Caco-2 (cell line): ENCODE data around the gene METTL2B. TPM values are rescaled to one million over a fixed set of nuclear protein-coding genes. Genes with fewer than 3 reads are reported as not detected.
"Not testable (repeated sequence)": the region's sequence is repeated elsewhere in the genome, so short reads cannot be mapped to it uniquely, and the experiment has no call there.

Source experiments
- BruUV-seq: library from RNA; stranded (reverse); fragments of 400-500 nt; replicated peaks from 2 replicates; lab custom pipeline; 2021; lab: Mats Ljungman, UMichigan
- CTCF ChIA-PET: fragments of 300-600 bp; sonication (Branson Sonifier 250); formaldehyde crosslinking; loops from one replicate; lab custom pipeline; 2022; ENCODE audit warnings: antibody characterized with exemption; lab: Charles Lee
- POLR2A ChIA-PET: fragments of 300-600 bp; sonication (Branson Sonifier 250); formaldehyde crosslinking; loops from one replicate; lab custom pipeline; 2022; ENCODE audit warnings: antibody characterized with exemption; lab: Charles Lee
- DNase-seq, 2 experiments: peaks; one replicate each; pipeline versions ENCODE4 v3.0.0 to v3.0.0-alpha.2; 2020 to 2022
- H3K27me3 ChIP-seq: replicated peaks from 2 replicates; pipeline ENCODE4 v1.6.0; 2011; ENCODE audit warnings: low read length; ENCODE audit not compliant: control insufficient read depth, insufficient read depth
- H3K36me3 ChIP-seq: 2 replicates; pipeline ENCODE4 v1.5.1; 2011; ENCODE audit warnings: low read length; ENCODE audit not compliant: control insufficient read depth, insufficient read depth
- H3K4me1 ChIP-seq: fragments of 250-450 bp; sonication (Bioruptor Pico); 2 replicates; pipeline ENCODE4 v1.5.1; 2020; ENCODE audit warnings: mild to moderate bottlenecking
- H3K4me3 ChIP-seq: 2 replicates; pipeline ENCODE4 v1.5.1; 2011; ENCODE audit warnings: low read depth, mild to moderate bottlenecking, control low read depth, low read length
- H3K9me3 ChIP-seq: fragments of 250-450 bp; sonication (Bioruptor Pico); 2 replicates; pipeline ENCODE4 v1.5.1; 2020; ENCODE audit warnings: mild to moderate bottlenecking, moderate library complexity
- H3K27ac Mint-ChIP-seq: one replicate; pipeline ENCODE4 v1.8.0; 2022; ENCODE audit warnings: mixed read lengths; ENCODE audit not compliant: unreplicated experiment
- H3K27me3 Mint-ChIP-seq: one replicate; pipeline ENCODE4 v1.8.0; 2022; ENCODE audit warnings: mixed read lengths; ENCODE audit not compliant: insufficient read depth, unreplicated experiment
- H3K36me3 Mint-ChIP-seq: one replicate; pipeline ENCODE4 v1.8.0; 2022; ENCODE audit warnings: mild to moderate bottlenecking, mixed read lengths; ENCODE audit not compliant: insufficient read depth, unreplicated experiment
- H3K4me1 Mint-ChIP-seq: one replicate; pipeline ENCODE4 v1.8.0; 2022; ENCODE audit warnings: low read depth, mixed read lengths; ENCODE audit not compliant: unreplicated experiment
- H3K4me3 Mint-ChIP-seq: one replicate; pipeline ENCODE4 v1.8.0; 2022; ENCODE audit warnings: mild to moderate bottlenecking, moderate library complexity, mixed read lengths; ENCODE audit not compliant: unreplicated experiment
- H3K9me3 Mint-ChIP-seq: one replicate; pipeline ENCODE4 v1.8.0; 2022; ENCODE audit warnings: mixed read lengths; ENCODE audit not compliant: unreplicated experiment
- intact Hi-C: fragments of 100-400 bp; cut with micrococcal nuclease; formaldehyde crosslinking; loops from one replicate; pipeline ENCODE4 v1.10.0; 2022; ENCODE audit not compliant: unreplicated experiment
- total RNA-seq: library from RNA; stranded (reverse); gene quantifications from 2 replicates; pipeline ENCODE4 v1.2.3, GENCODE V29; 2022

The METTL2B gene
- total RNA-seq, 1 experiment from 2014 or later = 39.0 TPM

- BruUV-seq, H3K9me3 Mint-ChIP-seq, H3K4me1 ChIP-seq, H3K4me3 Mint-ChIP-seq, intact Hi-C loops, H3K4me3 ChIP-seq, H3K36me3 ChIP-seq, H3K27ac Mint-ChIP-seq, H3K4me1 Mint-ChIP-seq, CTCF ChIA-PET, POLR2A ChIA-PET, H3K9me3 ChIP-seq, DNase-seq, H3K27me3 ChIP-seq, H3K27me3 Mint-ChIP-seq: not testable (repeated sequence)
- peaks cover 13% of the 10 kb centered on the region for H3K36me3 Mint-ChIP-seq
Observed at GRCh38 chr7:128506819-128507218, 30.3 kb downstream of the METTL2B start.

- intact Hi-C loops, H3K4me3 Mint-ChIP-seq, POLR2A ChIA-PET, H3K4me1 ChIP-seq, H3K9me3 ChIP-seq, H3K27ac Mint-ChIP-seq, BruUV-seq, CTCF ChIA-PET, DNase-seq, H3K9me3 Mint-ChIP-seq, H3K27me3 ChIP-seq, H3K4me3 ChIP-seq, H3K4me1 Mint-ChIP-seq, H3K27me3 Mint-ChIP-seq, H3K36me3 ChIP-seq, H3K36me3 Mint-ChIP-seq: not testable (repeated sequence)
Observed at GRCh38 chr7:128507321-128507993, 30.9 kb downstream of the METTL2B start.

- POLR2A ChIA-PET, intact Hi-C loops, DNase-seq, H3K27me3 Mint-ChIP-seq, H3K4me3 ChIP-seq, H3K4me1 ChIP-seq, H3K36me3 ChIP-seq, BruUV-seq, H3K9me3 ChIP-seq, H3K27ac Mint-ChIP-seq, H3K36me3 Mint-ChIP-seq, H3K4me3 Mint-ChIP-seq, CTCF ChIA-PET, H3K27me3 ChIP-seq, H3K9me3 Mint-ChIP-seq, H3K4me1 Mint-ChIP-seq: not testable (repeated sequence)
Observed at GRCh38 chr7:128511692-128512091, 35.1 kb downstream of the METTL2B start.

- H3K27me3 ChIP-seq, DNase-seq, H3K36me3 Mint-ChIP-seq, POLR2A ChIA-PET, H3K4me3 Mint-ChIP-seq, H3K27me3 Mint-ChIP-seq, BruUV-seq, intact Hi-C loops, H3K36me3 ChIP-seq, H3K27ac Mint-ChIP-seq, H3K4me1 Mint-ChIP-seq, H3K9me3 Mint-ChIP-seq, H3K4me1 ChIP-seq, CTCF ChIA-PET, H3K9me3 ChIP-seq, H3K4me3 ChIP-seq: not testable (repeated sequence)
Observed at GRCh38 chr7:128515232-128515631, 38.7 kb downstream of the METTL2B start.

- H3K27me3 ChIP-seq, H3K27ac Mint-ChIP-seq, H3K36me3 ChIP-seq, H3K4me1 Mint-ChIP-seq, DNase-seq, H3K4me1 ChIP-seq, H3K36me3 Mint-ChIP-seq, H3K9me3 ChIP-seq, CTCF ChIA-PET, intact Hi-C loops, POLR2A ChIA-PET, BruUV-seq, H3K4me3 ChIP-seq, H3K9me3 Mint-ChIP-seq, H3K4me3 Mint-ChIP-seq, H3K27me3 Mint-ChIP-seq: not testable (repeated sequence)
Observed at GRCh38 chr7:128517023-128517422, 40.5 kb downstream of the METTL2B start.

GRCh38 chr7:128523226-128523931 is 46.8 kb downstream of the METTL2B start:
- H3K4me1 Mint-ChIP-seq, H3K36me3 Mint-ChIP-seq, DNase-seq, H3K27me3 Mint-ChIP-seq, H3K4me3 Mint-ChIP-seq, BruUV-seq, intact Hi-C loops, H3K27ac Mint-ChIP-seq, H3K9me3 ChIP-seq, H3K4me1 ChIP-seq, H3K9me3 Mint-ChIP-seq, POLR2A ChIA-PET, H3K27me3 ChIP-seq, H3K4me3 ChIP-seq, H3K36me3 ChIP-seq: not testable (repeated sequence)
- CTCF ChIA-PET = interaction anchor here (0.7 kb wide), 1 partner anchor 174 kb away, joined by 4 read pairs; no protein-coding TSS in a partner anchor
